GM18909 (cell line): ENCODE measurements around the gene HECTD2.
"Not testable (repeated sequence)": the region's sequence is repeated elsewhere in the genome, so short reads cannot be mapped to it uniquely, and the experiment has no call there.

ENCODE experiments used
- ATAC-seq: cut with Tn5 transposase; IDR thresholded peaks from one replicate; pipeline ENCODE4 v1.9.1; 2021; ENCODE audit warnings: mild to moderate bottlenecking; ENCODE audit not compliant: unreplicated experiment, poor library complexity

HECTD2 gene

GRCh38 chr10:91411621-91412020 is 1.5 kb downstream of the HECTD2 start:
- no peak for ATAC-seq

GRCh38 chr10:91412354-91413087 is 2.4 kb downstream of the HECTD2 start:
- ATAC-seq = no peak

- ATAC-seq = no peak
Observed at GRCh38 chr10:91415816-91416215, 5.7 kb downstream of the HECTD2 start.

GRCh38 chr10:91416339-91416855 is 6.3 kb downstream of the HECTD2 start:
- no peak for ATAC-seq

- no peak for ATAC-seq
Observed at GRCh38 chr10:91418416-91418815, 8.3 kb downstream of the HECTD2 start.

- no peak for ATAC-seq
Observed at GRCh38 chr10:91420868-91421267, 10.7 kb downstream of the HECTD2 start.

- no peak for ATAC-seq
Observed at GRCh38 chr10:91422915-91423314, 12.8 kb downstream of the HECTD2 start.

GRCh38 chr10:91424016-91424415 is 13.9 kb downstream of the HECTD2 start:
- ATAC-seq = no peak

GRCh38 chr10:91432175-91432574 is 22.0 kb downstream of the HECTD2 start:
- no peak for ATAC-seq

- ATAC-seq = no peak
Observed at GRCh38 chr10:91433620-91434019, 23.5 kb downstream of the HECTD2 start.

- no peak for ATAC-seq
Observed at GRCh38 chr10:91434041-91434440, 23.9 kb downstream of the HECTD2 start.

GRCh38 chr10:91435241-91435640 is 25.1 kb downstream of the HECTD2 start:
- ATAC-seq = no peak

GRCh38 chr10:91438228-91438627 is 28.1 kb downstream of the HECTD2 start:
- not testable (repeated sequence) for ATAC-seq

GRCh38 chr10:91444211-91445182 is 34.4 kb downstream of the HECTD2 start:
- no peak for ATAC-seq

GRCh38 chr10:91452063-91452462 is 41.9 kb downstream of the HECTD2 start:
- no peak for ATAC-seq

- ATAC-seq = no peak
Observed at GRCh38 chr10:91453535-91453934, 43.4 kb downstream of the HECTD2 start.

- not testable (repeated sequence) for ATAC-seq
Observed at GRCh38 chr10:91455135-91455534, 45.0 kb downstream of the HECTD2 start.

- no peak for ATAC-seq
Observed at GRCh38 chr10:91460681-91461080, 50.5 kb downstream of the HECTD2 start.

GRCh38 chr10:91462423-91462822 is 52.3 kb downstream of the HECTD2 start:
- no peak for ATAC-seq

GRCh38 chr10:91464500-91464899 is 54.4 kb downstream of the HECTD2 start:
- ATAC-seq = no peak

GRCh38 chr10:91465261-91465660 is 55.1 kb downstream of the HECTD2 start:
- no peak for ATAC-seq
